GM12878 (cell line): ENCODE measurements around the gene PRR12. TPM values are rescaled to one million over a fixed set of nuclear protein-coding genes. Genes with fewer than 3 reads are reported as not detected.

ENCODE experiments used
- CEBPZ ChIP-seq: fragments of 150-350 bp; IDR thresholded peaks from 2 replicates; pipeline ENCODE4 v1.6.1; 2016; ENCODE audit warnings: low read depth, low read length
- CHD1 ChIP-seq: IDR thresholded peaks from 2 replicates; pipeline ENCODE4 v1.6.1; 2012; ENCODE audit warnings: low read depth, low read length, improper control_type of control experiment
- HDAC2 ChIP-seq: fragments of 200-600 bp; sonication (generic); IDR thresholded peaks from 2 replicates; pipeline ENCODE4 v1.6.1; 2017
- HSF1 ChIP-seq: fragments of 150-350 bp; IDR thresholded peaks from 2 replicates; pipeline ENCODE4 v1.6.1; 2014; ENCODE audit warnings: mild to moderate bottlenecking, low read depth, low read length
- MLLT1 ChIP-seq: fragments of 450-650 bp; IDR thresholded peaks from 2 replicates; pipeline ENCODE4 v1.6.1; 2016; ENCODE audit warnings: mild to moderate bottlenecking
- NFIC ChIP-seq: IDR thresholded peaks from 2 replicates; pipeline ENCODE4 v1.6.1; 2012; ENCODE audit warnings: low read depth, mild to moderate bottlenecking, inconsistent platforms, low read length, moderate library complexity
- NR2C1 ChIP-seq: fragments of 450-650 bp; IDR thresholded peaks from 2 replicates; pipeline ENCODE4 v1.6.1; 2017; ENCODE audit warnings: antibody characterized with exemption, mild to moderate bottlenecking, moderate library complexity
- NR2C2 ChIP-seq: IDR thresholded peaks from 2 replicates; pipeline ENCODE4 v1.6.1; 2011; ENCODE audit warnings: borderline replicate concordance, low read depth; ENCODE audit not compliant: control insufficient read depth, insufficient read length
- POLR2AphosphoS5 ChIP-seq: IDR thresholded peaks from 2 replicates; pipeline ENCODE4 v1.6.1; 2011; ENCODE audit warnings: mild to moderate bottlenecking, low read length, inconsistent platforms
- YY1 ChIP-seq: IDR thresholded peaks from 2 replicates; pipeline ENCODE4 v1.6.1; 2011; ENCODE audit warnings: low read depth, mild to moderate bottlenecking, low read length
- ZBTB40 ChIP-seq: fragments of 450-650 bp; IDR thresholded peaks from 2 replicates; pipeline ENCODE4 v1.6.1; 2016; ENCODE audit warnings: mild to moderate bottlenecking, moderate library complexity, borderline replicate concordance
- ZNF274 ChIP-seq: IDR thresholded peaks from one replicate; pipeline ENCODE4 v1.8.0; 2011; ENCODE audit not compliant: insufficient read length, insufficient read depth
- polyA plus RNA-seq, 11 experiments: library from polyadenylated mRNA; depleted of rRNA in 4 of 11; unstranded in 6 of 11; stranded (reverse) in 5 of 11; fragments of >200 nt; fragmentation: Nextera tagmentation in 4 of 11; fragmentation: Illumina TruSeq in 1 of 11; extraction: Ambion mirVana in 4 of 11; extraction: Trizol in 1 of 11; gene quantifications; 1 replicate in 1 of 11; 2 replicates in 10 of 11; pipeline versions ENCODE4 v1.2.1 to v1.2.3, GENCODE V29; 2011 to 2016; ENCODE audit warnings: inconsistent platforms in 2 of 11, missing spikeins in 2 of 11, low read depth in 1 of 11
- total RNA-seq, 4 experiments: library from RNA; depleted of rRNA in 3 of 4; stranded (reverse); fragments of >200 nt in 3 of 4; fragmentation: Illumina TruSeq in 1 of 4; extraction: Trizol in 1 of 4; gene quantifications; 2 replicates each; pipeline versions ENCODE4 v1.2.1 to v1.2.3, GENCODE V29; 2013 to 2021
- TF ChIP-seq, protein P1 (sequence below): fragments of 450-650 bp; IDR thresholded peaks from 2 replicates; pipeline ENCODE4 v1.6.1; 2016; ENCODE audit warnings: mild to moderate bottlenecking
- TF ChIP-seq, protein P2 (sequence below): IDR thresholded peaks from 2 replicates; pipeline ENCODE4 v1.6.1; 2012; ENCODE audit warnings: low read depth, low read length, improper control_type of control experiment
- TF ChIP-seq, protein P3 (sequence below): IDR thresholded peaks from 2 replicates; pipeline ENCODE4 v1.6.1; 2012; ENCODE audit warnings: low read depth, low read length, improper control_type of control experiment

The PRR12 gene
- total and polyA plus RNA-seq, 10 of the 15 experiments (the other 5 are each of a cell fraction or from before 2014, with no cell fraction given): 0.02 to 25.3 (median 1.6) TPM

DNA sequence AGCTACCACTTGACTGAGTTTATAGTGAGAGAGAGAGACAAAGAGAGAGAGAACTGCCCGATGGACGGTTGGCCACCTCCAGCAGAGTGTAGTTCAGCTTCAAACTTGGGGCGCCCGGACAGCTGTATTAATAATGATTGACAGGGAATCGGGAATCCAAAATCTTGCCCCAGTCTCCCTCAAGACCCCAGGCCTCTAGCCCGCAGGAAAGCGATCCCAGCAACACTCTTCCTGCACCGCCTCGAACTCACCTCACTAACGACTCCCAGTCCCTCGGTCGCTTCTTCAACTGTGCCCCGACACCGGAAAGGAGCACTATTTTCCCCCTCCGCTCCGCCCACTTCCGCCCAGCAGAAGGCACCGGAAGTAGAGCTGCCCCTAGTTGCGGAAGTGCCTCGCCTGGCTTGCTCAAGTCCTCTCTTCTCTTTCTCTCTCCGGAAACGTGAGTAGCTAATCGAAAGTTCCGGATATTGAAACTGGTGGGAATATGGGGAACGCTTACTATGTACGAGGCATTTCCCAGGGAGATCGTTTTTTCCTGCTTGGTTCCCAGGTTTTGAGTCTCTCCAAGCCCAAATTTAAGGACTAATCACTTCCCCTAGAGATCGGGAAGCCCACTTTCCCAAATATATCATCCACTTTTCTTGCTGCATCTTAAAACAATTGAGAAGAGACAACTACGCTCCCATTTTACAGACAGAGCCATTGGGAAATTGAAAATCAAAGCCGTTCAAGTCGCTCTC, 10.5 kb upstream of the PRR12 start, which contains the start of gene NOSIP (continued):
- TF ChIP-seq CHD1 (no peak), CEBPZ (no peak), NFIC (no peak), ZBTB40 (peak; percentile 100), ZNF274 (no peak), POLR2AphosphoS5 (peak; percentile 99), HSF1 (peak; percentile 66; the same call in 1 of the 2 replicates), HDAC2 (no peak), MLLT1 (peak; percentile 71; the same call in 1 of the 2 replicates), YY1 (peak; percentile 83), NR2C2 (no peak), NR2C1 (peak; percentile 89)
- TF ChIP-seq, protein P1, sequence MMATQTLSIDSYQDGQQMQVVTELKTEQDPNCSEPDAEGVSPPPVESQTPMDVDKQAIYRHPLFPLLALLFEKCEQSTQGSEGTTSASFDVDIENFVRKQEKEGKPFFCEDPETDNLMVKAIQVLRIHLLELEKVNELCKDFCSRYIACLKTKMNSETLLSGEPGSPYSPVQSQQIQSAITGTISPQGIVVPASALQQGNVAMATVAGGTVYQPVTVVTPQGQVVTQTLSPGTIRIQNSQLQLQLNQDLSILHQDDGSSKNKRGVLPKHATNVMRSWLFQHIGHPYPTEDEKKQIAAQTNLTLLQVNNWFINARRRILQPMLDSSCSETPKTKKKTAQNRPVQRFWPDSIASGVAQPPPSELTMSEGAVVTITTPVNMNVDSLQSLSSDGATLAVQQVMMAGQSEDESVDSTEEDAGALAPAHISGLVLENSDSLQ: peak; percentile 91
- TF ChIP-seq, protein P2, sequence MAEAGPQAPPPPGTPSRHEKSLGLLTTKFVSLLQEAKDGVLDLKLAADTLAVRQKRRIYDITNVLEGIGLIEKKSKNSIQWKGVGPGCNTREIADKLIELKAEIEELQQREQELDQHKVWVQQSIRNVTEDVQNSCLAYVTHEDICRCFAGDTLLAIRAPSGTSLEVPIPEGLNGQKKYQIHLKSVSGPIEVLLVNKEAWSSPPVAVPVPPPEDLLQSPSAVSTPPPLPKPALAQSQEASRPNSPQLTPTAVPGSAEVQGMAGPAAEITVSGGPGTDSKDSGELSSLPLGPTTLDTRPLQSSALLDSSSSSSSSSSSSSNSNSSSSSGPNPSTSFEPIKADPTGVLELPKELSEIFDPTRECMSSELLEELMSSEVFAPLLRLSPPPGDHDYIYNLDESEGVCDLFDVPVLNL: no peak
- TF ChIP-seq, protein P3, sequence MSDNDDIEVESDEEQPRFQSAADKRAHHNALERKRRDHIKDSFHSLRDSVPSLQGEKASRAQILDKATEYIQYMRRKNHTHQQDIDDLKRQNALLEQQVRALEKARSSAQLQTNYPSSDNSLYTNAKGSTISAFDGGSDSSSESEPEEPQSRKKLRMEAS: no peak
